ENCODE measurements around the gene CDH6.

CDH6 gene

DNA sequence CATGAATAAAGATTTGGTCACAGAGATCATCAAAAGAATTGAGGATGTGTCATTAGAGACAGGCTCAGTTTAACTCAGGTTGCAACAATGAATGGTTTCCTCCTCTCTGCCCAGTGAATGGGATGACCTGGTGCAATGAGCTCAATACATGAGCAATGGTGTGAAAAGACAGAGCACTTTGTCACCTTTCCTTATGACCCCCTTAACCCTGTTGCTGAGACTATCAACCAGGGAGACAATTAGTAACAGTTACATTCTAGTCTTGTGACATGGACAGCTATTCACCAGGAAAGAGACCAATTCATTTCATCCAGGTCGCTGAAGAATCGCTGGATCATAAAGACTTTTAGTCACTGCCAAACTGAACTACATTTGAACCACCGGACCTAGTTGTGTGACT is 19.9 kb upstream of the CDH6 start:
- no peak for DNase-seq (ENCODE audit: low read depth)
- no peak overlapping the region for H3K4me3 ChIP-seq (ENCODE audit: low read depth, low read length)
- TF ChIP-seq, protein P1, sequence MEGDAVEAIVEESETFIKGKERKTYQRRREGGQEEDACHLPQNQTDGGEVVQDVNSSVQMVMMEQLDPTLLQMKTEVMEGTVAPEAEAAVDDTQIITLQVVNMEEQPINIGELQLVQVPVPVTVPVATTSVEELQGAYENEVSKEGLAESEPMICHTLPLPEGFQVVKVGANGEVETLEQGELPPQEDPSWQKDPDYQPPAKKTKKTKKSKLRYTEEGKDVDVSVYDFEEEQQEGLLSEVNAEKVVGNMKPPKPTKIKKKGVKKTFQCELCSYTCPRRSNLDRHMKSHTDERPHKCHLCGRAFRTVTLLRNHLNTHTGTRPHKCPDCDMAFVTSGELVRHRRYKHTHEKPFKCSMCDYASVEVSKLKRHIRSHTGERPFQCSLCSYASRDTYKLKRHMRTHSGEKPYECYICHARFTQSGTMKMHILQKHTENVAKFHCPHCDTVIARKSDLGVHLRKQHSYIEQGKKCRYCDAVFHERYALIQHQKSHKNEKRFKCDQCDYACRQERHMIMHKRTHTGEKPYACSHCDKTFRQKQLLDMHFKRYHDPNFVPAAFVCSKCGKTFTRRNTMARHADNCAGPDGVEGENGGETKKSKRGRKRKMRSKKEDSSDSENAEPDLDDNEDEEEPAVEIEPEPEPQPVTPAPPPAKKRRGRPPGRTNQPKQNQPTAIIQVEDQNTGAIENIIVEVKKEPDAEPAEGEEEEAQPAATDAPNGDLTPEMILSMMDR (IDR thresholded peaks at IDR 0.05; ENCODE audit: low read depth, low read length) = no peak
- TF ChIP-seq POLR2A (IDR thresholded peaks at IDR 0.05; ENCODE audit: extremely low read depth, insufficient read length) = no peak
- no peak for TF ChIP-seq MYC (IDR thresholded peaks at IDR 0.05; ENCODE audit: low read depth, low read length)
- TF ChIP-seq, protein P2, sequence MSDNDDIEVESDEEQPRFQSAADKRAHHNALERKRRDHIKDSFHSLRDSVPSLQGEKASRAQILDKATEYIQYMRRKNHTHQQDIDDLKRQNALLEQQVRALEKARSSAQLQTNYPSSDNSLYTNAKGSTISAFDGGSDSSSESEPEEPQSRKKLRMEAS (IDR thresholded peaks at IDR 0.05; ENCODE audit: low read depth, low read length) = no peak

DNA sequence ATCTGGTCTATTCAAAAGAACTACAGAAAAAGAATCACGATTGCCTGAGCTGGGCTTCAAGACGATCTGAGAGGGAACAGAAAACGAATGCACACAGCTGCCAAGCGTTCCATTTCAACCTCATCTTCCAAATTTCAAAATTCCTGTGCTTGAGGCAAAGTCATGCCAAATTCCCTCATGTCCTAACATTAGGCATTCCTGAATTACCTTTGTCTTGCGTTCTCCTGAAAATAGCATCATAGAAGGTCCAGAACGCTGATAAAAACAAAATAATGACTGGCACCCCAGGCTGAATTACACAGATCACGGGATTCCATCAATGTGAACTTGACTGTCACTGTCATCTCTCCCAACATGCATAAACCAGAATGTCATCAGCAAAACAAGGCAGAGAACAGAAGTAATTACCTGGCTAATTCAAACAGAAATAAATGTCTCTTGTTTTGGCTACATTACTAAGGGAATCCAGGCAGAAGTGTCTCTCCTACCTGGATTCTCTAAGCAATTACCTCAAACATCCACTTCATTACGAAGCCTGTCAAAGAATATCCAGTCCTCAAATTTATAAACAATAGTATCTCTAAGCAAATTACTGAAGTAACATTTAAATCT is 12.0 kb upstream of the CDH6 start:
- H3K4me3 ChIP-seq (ENCODE audit: low read depth, low read length) = no peak overlapping the region
- DNase-seq (ENCODE audit: low read depth) = no peak
- TF ChIP-seq, protein P1 (IDR thresholded peaks at IDR 0.05; ENCODE audit: low read depth, low read length) = no peak
- TF ChIP-seq, protein P2 (IDR thresholded peaks at IDR 0.05; ENCODE audit: low read depth, low read length) = no peak
- no peak for TF ChIP-seq MYC (IDR thresholded peaks at IDR 0.05; ENCODE audit: low read depth, low read length)
- no peak for TF ChIP-seq POLR2A (IDR thresholded peaks at IDR 0.05; ENCODE audit: extremely low read depth, insufficient read length)

DNA sequence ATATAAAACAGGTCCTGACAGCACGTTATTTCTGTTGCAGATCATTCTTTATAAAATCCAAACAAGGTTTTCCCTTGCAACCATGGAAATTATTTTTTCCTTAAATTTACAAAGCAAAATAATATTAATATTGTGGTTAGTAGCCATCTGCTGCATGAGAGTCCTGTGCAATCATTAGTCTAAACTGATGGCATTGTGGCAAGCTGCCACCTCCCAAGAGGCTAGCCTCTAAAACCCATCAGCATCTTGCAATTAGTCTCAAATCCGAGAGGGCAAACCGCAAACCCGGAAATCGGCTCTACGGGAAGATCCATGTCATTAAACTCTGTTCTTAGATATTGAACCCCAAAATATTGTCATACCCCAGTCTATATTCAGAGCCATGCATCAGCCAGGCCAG is 11.3 kb upstream of the CDH6 start:
- TF ChIP-seq, protein P2 (IDR thresholded peaks at IDR 0.05; ENCODE audit: low read depth, low read length) = no peak
- TF ChIP-seq, protein P1 (IDR thresholded peaks at IDR 0.05; ENCODE audit: low read depth, low read length) = no peak
- TF ChIP-seq POLR2A (IDR thresholded peaks at IDR 0.05; ENCODE audit: extremely low read depth, insufficient read length) = no peak
- TF ChIP-seq MYC (IDR thresholded peaks at IDR 0.05; ENCODE audit: low read depth, low read length) = no peak
- DNase-seq (ENCODE audit: low read depth) = no peak
- no peak overlapping the region for H3K4me3 ChIP-seq (ENCODE audit: low read depth, low read length)

DNA sequence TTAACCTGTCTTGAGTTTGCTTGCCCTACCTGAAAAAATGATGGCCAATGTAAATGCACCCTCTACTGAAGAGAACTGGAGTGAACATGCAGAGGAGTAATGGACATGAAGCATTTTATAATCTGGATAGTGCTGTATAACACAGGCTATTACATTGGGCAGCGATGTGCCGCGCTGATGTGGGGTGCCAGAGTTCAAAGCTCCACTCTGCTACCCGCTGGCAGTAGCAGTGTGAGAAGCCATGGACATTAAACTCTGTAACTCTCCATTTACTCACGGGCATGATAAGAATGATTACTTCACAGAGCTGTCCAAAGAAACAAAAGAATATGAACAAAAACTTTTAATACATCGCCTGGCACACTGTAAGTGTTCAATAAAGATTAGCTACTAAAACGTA is 7.5 kb upstream of the CDH6 start:
- DNase-seq (ENCODE audit: low read depth) = no peak
- TF ChIP-seq, protein P1 (IDR thresholded peaks at IDR 0.05; ENCODE audit: low read depth, low read length) = no peak
- TF ChIP-seq, protein P2 (IDR thresholded peaks at IDR 0.05; ENCODE audit: low read depth, low read length) = no peak
- TF ChIP-seq MYC (IDR thresholded peaks at IDR 0.05; ENCODE audit: low read depth, low read length) = no peak
- no peak for TF ChIP-seq POLR2A (IDR thresholded peaks at IDR 0.05; ENCODE audit: extremely low read depth, insufficient read length)

DNA sequence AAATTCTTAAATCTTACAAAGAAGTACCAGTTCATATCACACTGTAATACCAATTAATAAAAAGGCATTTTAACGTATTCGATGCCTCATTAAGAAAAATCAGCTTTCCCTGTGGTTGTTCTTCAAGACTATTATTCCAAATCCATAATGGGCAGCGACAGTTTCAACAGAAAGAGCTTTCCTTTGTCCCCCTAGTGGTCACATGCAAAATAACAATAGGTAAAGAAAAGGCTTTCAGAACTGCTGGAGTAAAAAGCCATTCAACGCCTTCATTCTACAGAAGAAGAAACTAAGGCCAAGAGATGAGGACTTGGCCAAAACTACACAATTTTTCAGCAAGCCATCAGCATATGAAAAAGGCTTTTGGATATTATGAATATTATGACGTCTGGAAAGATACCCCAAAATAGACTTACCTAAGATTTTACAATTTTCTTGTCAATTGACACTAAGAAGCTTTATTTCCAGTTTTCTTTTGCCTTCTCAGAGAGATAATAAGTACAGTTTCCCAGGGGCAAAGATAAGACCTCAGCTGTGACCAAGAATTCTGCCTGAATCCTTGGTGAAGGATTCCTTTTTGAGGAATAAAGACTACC is 6.7 kb upstream of the CDH6 start:
- DNase-seq (ENCODE audit: low read depth) = peak; percentile 49
- TF ChIP-seq MYC (IDR thresholded peaks at IDR 0.05; ENCODE audit: low read depth, low read length) = no peak
- TF ChIP-seq, protein P1 (IDR thresholded peaks at IDR 0.05; ENCODE audit: low read depth, low read length) = peak; percentile 78
- no peak overlapping the region for H3K4me3 ChIP-seq (ENCODE audit: low read depth, low read length)

More for the DNA sequence above, 7.5 kb upstream of the CDH6 start:
- H3K4me3 ChIP-seq (ENCODE audit: low read depth, low read length) = no peak overlapping the region

Data from NB4 (cell line).